BE2C (cell line): Measurements from ENCODE around the gene PHACTR1.

Source experiments
- DNase-seq: peaks from one replicate; pipeline ENCODE4 v3.0.0-alpha.2; 2020
- H3K27me3 ChIP-seq: fragments of 250-450 bp; sonication (Bioruptor Pico); 2 replicates; pipeline ENCODE4 v1.5.1; 2020; ENCODE audit warnings: mild to moderate bottlenecking
- H3K36me3 ChIP-seq: fragments of 250-450 bp; sonication (Bioruptor Pico); 2 replicates; pipeline ENCODE4 v1.5.1; 2020; ENCODE audit warnings: mild to moderate bottlenecking
- H3K4me1 ChIP-seq: fragments of 250-450 bp; sonication (Bioruptor Pico); 2 replicates; pipeline ENCODE4 v1.5.1; 2020
- H3K4me3 ChIP-seq: 2 replicates; pipeline ENCODE4 v1.5.1; 2011; ENCODE audit warnings: low read depth, low read length
- H3K9me3 ChIP-seq: fragments of 250-450 bp; sonication (Bioruptor Pico); 2 replicates; pipeline ENCODE4 v1.5.1; 2020
- CTCF ChIP-seq: IDR thresholded peaks from 2 replicates; pipeline ENCODE4 v1.5.1; 2012; ENCODE audit warnings: mild to moderate bottlenecking, low read depth, low read length

PHACTR1 gene

GRCh38 chr6:13336553-13336952 is 620.0 kb downstream of the PHACTR1 start:
- peak; percentile 92 for TF ChIP-seq CTCF
- Histone ChIP-seq H3K9me3 (no peaks in the 10 kb centered on the region), H3K27me3 (no peaks in the 10 kb centered on the region), H3K4me3 (no peak overlapping the region), H3K4me1 (peaks cover 4% of the 10 kb centered on the region; the same call in 1 of the 2 replicates), H3K36me3 (no peaks in the 10 kb centered on the region)
- DNase-seq, result peak; percentile 79

- Histone ChIP-seq H3K9me3 (no peaks in the 10 kb centered on the region), H3K36me3 (no peaks in the 10 kb centered on the region), H3K27me3 (no peaks in the 10 kb centered on the region), H3K4me1 (peaks cover 4% of the 10 kb centered on the region; the same call in 1 of the 2 replicates), H3K4me3 (no peak overlapping the region)
- no peak for DNase-seq
- no peak for TF ChIP-seq CTCF
These were observed 621.5 kb downstream of the PHACTR1 start for GRCh38 chr6:13338038-13338437.
